GM18868 (cell line): ENCODE results near the gene XPC.

Source experiments
- ATAC-seq: cut with Tn5 transposase; IDR thresholded peaks from one replicate; pipeline ENCODE4 v1.9.1; 2021; ENCODE audit warnings: mild to moderate bottlenecking, moderate library complexity; ENCODE audit not compliant: unreplicated experiment

The XPC gene

DNA sequence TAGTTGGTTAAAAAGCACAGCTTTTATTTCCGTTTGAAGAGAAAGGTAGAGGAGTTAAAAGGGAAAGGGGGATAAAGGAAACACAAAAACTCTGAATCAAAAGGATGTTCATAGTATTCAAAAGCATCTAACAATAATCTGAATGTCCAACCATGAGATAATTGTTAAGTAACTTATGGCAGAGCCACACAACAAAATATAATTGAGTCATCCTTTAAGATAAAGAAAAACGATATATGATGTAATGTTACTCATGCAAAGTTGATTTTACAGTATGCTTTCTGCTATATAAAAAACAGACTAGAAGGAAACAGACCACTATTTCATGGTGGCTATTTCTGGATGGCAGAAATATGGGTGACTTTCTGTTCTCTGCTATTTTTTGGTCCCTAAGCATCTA lies 3.9 kb downstream of the XPC start:
- no peak for ATAC-seq

DNA sequence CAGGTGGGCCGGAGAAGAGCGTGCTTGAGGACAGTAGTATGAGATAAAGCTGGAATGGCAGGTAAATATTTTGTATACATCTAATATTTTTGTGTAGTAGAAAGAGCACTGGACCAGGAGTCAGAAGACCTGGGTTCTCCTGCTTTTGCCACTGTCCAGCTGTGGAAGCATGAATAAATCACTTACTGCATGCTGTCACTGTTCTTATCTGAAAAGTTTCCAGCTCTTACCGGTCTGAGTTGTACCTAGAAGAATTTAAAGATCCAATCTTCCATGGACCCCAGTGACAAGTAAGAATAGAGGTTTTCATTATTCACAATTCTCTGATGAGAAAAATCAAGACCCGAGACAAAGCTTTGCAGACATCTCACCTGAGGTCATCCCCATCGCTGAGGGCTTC lies 5.9 kb downstream of the XPC start:
- no peak for ATAC-seq

DNA sequence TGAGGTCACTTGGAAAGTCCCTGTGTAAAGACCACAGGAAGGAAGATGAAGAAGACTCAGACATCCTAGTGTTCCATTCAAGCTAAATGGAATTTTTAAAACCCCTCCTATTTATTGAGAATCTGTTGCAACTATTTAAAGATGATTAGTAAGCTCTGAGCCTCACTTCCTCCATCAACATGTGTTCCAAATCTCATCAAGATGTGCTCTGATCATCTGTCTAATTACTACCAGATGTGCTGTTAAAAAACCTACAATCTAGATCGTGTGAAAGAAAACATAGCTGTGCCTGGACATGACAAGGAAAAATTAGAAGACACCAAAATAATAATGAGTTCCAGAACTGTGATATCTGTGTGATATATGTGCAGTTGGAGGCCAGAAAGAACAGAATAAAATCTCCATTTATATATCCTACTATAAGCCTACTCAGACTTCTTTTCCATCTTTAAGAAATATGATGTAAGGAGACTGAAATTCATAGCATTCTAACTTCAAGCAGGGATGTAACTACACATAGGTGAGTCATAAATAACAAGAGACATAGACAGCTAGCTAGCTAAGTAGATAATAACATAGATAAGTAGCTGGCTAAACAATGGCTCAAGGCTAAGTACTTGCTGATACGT lies 7.8 kb downstream of the XPC start:
- ATAC-seq, result no peak

DNA sequence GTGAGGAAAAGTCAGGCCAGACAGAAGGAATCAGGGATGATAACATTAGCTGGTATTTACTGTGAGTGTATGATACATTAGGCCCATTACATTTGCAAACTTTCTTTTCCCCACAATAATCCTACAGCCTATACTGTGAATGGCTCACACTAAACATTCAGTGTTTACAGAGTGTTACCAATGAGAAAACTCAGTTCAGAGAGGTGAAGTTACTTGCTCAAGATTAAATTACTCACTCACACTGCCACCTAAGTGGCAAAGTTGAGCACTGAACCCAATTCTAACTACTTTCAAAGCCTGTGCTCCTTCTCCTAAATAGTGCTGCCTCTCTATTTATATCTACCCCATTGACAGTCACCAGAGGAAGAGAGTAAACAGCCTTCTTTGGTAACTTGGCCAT lies 8.5 kb downstream of the XPC start:
- no peak for ATAC-seq

DNA sequence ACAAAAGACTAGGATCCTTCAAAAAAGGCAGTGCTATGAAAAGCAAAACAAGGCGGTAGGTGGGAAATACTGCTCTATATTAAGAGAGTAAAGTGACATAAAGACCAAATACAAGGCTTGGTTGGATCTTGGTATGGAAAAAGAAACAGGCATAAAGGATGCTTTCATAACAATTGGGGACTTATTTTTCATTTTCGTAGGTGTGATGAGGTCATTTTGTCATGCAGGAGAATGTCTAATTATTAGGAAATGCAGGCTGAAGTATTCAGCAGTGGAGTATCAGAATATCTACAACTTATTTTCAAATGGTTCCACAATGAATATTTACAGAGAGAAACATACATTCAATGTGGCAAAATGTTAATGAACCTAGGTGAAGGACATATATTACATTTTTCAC lies 9.0 kb downstream of the XPC start:
- ATAC-seq, result no peak

DNA sequence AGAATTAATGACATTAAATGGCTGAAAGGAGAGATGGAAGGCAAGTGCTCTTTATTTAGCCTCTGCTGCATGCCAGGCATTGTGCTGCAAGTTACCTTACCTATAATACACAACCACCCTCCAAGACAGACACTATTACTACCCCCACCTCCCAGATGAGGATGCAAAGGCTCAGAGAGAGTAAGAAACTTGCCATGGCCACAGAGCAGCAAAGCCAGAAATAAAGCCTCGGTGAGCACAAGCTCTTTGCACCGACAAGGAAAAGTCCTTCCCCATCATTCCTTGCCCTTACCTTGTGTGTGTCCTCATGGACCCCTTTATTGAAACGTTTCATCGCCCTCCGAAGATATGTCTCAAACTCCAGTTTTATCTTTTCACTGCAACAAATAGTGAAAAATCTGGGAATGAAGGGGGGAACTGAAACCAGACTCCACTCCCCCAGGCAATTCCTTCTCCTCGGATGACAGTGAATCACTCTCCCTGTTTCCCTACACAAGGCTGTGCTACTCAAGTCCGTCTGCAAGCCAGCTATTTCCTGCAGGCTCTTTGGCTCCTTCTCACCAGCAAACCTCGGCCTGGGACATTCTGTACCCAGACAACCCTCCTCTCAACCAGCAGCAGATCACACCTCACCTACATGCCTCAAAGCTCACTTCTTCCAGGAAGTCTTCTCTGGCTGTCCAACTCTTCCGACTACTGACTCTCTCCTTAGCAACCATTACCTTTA lies 11.4 kb downstream of the XPC start:
- ATAC-seq, result no peak

DNA sequence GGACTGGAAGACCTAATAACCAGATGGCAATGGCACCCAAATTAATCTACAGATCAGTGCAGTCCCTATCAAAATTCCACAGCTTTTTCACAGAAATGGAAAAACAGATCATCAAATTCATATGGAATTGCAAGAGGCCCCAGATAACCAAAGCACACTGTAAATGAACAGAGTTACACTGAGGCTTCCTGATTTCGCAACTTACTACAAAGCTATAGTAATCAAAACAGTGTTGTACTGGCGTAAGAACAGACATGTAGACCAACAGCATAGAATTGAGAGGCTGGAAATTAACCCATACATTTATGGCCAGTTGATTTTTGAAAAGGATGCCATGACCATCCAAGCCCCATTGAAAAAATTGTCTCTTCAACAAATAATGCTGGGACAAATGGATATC lies 16.2 kb downstream of the XPC start:
- ATAC-seq, result no peak

DNA sequence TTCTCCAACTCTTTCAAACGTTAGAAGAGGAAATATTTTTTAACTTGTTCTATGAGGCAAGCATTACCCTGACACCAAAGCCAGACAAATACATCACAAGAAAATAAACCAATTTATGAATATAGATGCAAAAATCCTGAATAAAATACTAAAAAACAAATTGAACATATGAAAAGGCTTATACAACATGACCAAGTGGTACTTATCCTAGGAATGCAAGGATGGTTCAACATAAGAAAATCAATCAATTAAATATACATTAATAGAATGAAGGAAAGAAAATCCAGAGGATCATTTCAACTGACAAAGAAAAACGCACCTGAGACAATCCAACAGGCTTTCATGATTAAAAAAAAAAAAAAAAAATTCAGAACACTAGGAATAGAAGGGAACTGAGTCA lies 17.1 kb downstream of the XPC start:
- no peak for ATAC-seq

DNA sequence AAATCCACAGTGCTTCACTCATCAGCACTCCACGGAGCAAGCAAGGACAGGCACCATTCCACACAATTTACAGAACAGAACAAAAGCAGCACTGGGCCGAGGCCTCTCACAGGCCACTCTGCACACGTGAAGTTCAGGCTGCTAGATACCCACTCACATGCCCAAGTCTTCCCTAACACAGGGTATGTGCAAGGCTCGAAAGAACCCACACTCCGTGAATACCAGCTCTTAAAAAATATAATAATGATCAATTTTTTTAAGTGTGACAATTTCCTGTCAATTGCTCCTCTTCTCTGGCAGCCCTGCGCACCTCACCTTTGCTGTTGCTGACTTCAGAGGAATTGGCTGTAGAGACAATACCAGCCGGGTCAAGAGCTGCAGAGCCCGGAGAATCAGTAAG lies 19.0 kb downstream of the XPC start:
- ATAC-seq, result no peak

DNA sequence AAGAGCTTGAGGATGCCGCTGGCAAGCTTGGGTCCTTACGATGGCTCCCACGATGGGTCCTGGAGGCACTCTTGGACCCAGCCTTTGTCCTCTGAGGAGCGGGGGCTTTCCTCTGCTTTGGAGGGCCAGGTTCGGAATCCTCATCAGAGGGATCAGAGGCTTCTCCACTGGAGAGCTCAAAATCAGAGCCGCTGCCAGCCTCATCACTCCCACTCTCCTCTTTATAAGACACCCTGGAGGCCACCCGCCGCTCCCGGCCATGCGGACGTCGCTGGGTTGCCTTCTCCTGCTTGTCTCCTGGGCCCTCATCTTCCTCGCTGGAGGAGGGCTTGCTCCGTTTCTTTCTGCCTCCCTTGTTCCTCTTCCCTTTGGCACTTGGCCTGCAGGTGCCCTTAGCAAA lies 20.0 kb downstream of the XPC start:
- no peak for ATAC-seq

DNA sequence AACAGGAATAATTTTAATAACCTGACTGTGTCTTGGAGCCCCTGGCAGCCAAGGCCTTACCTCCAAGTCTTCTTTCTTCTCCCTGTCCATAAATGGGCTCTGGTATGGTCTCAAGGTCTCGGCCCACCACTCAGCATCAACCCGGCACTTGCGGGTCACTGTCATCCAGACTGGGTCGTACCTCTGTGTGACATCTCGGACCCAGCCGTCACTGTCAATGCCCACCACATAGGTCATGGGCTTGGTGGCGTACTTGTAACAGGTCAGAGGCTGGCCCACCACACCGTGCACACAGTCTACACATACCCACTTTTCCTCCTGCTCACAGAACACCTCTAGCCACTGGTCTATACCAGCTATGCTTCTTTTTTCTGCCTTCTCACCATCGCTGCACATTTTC lies 20.4 kb downstream of the XPC start:
- ATAC-seq, result no peak

DNA sequence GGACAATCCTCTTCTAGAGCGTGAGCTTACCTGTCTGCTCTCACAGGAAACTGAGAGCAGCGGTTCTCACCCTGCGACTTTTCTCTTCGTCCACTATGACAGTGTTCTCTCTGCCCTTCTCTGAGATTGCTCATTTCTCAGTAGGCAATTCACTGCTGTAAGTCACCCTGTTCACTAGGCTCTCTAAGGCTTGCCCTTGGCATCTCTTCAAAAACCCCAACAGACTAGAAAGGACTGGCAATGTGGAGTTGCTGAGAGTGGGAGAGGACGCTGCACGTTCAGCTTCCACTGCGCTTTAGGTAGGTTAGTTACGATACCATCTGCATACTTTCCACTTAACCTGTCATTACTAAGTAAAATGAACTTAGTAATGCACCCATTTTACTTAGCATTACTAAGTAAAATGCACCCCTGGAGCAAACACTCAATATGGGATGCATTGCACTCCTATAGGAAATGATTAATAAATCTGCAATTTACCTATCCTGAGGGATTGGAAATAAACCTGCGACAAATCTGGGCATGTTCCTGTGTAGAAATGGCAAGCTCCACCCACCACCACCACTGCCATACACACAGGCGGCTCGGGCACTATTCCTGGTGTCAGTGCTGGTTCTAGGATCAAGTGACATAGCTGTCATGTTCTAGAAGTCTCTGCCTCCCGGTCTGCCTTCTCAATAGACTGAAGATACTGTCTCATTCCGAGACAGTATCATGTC lies 21.4 kb downstream of the XPC start:
- ATAC-seq, result no peak

DNA sequence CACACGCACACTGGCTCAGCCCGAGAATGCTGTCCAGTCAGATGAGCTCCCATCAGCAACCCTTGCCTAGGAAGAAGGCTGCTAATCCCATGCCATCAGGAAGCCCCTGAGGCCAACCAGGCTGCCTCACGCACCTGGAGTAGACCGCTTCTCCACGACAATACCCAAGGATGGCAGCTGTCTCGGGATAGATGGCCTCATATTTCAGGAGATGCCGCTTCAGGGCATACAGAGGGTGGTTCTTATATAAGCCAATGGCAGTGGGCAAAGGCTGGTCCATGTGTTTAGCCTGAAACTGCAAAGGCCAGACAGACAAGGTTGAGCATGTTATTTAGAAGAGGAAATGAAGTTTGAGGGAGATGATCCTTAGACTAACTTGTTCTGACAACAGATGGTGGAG lies 22.2 kb downstream of the XPC start:
- ATAC-seq, result no peak

DNA sequence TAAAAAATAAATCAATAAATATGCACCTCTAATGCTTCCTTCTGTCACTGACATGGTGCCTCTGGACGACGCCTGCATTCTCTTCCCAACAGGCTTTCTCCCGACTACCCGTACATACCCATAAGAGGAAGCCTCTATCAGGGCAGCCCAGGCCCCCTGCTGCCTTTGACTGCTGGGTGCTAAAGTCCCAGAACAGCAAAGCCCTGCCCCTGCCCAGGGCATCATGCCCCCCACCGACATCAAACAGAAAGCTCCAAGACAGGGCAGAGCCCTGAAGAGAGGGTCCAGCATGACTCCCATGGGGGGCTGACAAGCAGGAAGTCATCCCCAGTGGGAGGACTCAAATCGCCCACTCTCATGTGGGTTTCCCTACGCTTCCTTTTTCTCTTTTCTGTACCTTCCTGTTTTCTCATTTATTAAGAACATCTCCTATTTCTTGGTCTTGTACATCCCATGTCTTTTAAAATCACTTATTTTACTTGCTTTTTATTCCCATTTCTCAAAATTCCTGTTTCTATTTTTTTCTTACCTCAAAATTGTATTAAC lies 23.4 kb downstream of the XPC start:
- no peak for ATAC-seq

DNA sequence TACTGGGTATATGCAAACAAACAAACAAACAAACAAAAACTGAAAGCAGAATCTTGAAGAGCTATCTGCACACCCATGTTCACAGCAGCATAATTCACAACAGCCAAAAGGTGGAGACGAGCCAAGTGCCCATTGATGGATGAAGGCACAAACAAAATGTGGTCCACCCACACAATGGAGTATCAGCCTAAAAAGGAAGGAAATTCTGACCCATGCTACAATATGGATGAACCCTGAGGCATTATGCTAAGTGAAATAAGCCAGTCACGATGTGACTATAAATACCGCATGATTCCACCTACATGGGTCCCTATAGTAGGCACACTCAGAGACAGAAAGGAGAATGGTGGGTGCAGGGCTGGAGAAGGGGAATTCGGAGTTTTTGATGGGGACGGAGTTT lies 24.1 kb downstream of the XPC start:
- ATAC-seq, result no peak

DNA sequence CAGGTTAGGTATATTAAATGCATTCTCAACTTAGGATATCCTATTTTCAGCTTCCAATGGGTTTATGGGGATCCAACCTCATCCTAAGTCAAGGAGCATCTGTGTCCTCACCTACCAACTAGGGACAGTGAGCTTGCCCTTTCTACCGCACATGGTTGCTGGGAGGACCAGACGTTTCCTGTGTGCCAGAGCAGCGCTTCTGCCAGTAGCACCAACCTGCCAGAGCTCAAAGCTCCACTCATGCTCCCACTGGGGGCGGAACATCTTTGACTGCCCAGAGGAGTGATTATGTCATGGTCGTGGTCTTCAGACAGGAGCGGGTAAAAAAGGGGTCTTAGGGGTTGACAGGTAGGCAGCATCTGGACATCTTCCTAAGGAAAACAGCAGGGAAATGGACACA lies 24.7 kb downstream of the XPC start:
- ATAC-seq, result no peak

DNA sequence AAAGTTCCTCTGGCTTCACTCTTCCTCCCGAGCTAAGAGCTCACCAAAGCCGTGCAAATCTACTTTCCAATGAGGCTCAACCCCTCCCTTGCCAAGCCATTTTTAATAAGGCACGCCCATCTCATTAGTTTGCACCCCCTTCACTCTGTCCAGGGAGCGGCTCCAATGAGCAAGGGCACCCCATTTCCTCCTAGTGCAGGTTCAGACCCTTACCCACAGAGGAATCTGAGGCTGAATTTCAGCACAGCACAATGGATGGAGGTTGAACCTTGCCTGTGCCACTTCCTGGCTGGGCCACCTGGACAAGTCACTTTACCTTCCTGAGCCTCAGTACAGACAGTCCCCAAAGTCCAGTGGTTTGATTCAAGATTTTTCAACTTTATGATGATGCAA lies 25.4 kb downstream of the XPC start:
- no peak for ATAC-seq

DNA sequence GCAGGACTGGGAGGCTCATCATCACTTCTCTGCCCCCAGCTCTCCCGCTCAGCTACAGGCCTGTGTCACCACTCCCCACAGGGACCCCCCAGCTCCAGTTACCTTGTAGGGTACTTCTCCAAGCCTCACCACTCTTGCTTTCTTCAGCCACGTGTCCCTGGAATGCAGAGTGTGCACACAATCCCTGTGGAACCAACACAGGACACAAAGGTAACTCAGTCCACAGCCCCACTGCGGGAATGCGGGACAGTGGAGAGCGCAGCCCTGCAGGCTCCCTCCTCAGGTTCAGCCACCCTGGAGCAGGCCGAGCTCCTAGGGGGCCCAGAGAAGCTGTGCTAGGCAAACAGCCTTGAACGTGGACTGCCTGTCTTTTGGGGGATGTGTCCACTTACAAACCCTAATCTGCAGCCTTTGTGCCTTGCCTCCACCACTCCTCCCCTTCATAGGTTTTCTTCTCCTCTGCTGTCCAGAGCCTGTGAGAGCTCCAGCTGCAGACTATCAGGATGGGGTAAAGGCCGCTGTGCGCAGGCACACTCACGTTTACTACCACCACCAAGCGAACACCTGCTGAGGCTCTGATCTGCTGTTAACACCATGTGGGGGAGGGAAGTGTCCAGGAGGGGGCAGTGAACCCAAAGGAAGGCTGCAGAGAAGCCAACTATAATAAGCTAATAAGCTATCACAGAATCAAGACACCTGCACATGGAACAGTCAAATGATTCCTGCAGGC lies 26.0 kb downstream of the XPC start:
- no peak for ATAC-seq

DNA sequence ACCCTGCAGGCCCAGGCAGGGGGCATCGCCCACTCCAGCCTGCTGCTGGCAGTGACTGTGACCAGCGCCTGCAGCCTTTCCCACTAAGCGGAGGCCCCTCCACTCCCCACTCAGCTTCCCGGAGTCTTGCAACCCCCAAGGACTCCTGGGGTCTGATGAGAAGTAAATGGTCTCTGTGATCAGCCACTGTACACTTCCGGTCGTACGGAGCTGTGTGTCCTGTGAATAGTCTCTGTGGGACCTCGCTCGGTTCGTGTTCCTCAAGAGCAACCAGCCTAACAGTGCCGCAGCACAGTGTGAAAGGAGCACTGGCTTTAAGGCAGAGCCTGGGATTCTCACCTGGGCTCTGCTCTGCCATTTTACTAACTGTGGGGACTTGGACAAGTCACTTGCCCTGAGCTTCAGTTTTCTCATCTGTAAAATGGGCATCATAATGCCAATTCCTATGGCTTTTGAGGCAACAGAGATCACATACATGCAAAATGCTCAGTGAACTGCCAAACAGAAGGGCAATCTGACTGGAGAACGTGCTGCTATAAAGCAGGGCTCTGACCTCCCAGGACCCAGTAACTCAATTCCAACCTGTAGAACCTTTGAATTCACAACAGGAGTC lies 26.8 kb downstream of the XPC start:
- no peak for ATAC-seq

DNA sequence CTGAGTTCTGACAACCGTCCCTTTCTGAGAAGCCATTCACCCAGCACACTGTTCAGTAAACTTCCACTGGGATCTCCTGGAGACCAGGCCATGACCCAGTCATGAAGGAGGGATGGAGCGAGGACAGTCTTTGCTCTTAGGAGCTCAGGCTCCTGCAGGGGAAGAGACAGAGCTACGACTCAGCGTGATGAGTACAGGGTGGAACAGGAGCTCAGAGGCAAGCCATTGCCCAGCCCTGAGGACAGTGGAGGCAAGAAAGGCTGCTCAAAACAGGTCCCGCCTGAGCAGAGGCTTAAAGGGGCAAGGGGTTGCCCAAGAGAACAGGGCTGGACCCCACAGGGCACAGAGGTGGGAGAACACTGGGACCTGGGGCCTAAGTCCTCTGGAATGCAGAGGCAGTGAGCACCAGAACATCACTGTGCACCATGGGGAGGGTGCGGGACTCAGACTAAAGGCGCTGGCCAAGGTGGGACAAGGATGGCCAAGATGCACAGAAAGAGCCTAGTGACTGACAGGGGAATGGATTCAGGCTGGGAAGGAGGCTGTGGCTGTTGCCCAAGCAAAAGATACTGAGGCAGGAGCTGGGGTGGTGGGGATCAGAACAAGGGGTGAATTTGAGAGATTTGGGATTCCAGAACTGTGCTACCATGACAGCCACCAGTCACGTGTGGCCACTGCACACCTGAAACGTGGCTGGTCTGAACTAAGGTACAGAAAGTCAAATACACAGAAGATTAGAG lies 27.7 kb downstream of the XPC start:
- no peak for ATAC-seq
